Suprapubic skin (tissue), 3 donors: ENCODE measurements around the gene USF3.

Experiments
- CTCF ChIP-seq, 2 donors: fragments of 200-600 bp in 1 of 2; fragments of 450-650 bp in 1 of 2; sonication (generic) in 1 of 2; IDR thresholded peaks; one replicate each; pipeline ENCODE4 v1.5.1; 2016 to 2019; ENCODE audit warnings: antibody characterized with exemption in 2 of 2, mild to moderate bottlenecking in 1 of 2, moderate library complexity in 1 of 2
- POLR2AphosphoS5 ChIP-seq, 3 donors: sonication (generic); formaldehyde crosslinking; IDR thresholded peaks; one replicate each; pipeline ENCODE4 v1.6.1; 2017; ENCODE audit warnings: antibody characterized with exemption in 3 of 3

GRCh38 chr3:113628316-113628715 is 68.1 kb downstream of the USF3 start:
- TF ChIP-seq CTCF (IDR thresholded peaks at IDR 0.05) (no peak), POLR2AphosphoS5 (IDR thresholded peaks at IDR 0.05) (no peak)
